CD4-positive, alpha-beta T cell (primary cell): ENCODE measurements around the gene VPS13A. TPM values are rescaled to one million over a fixed set of nuclear protein-coding genes. Genes with fewer than 3 reads are reported as not detected.

Source experiments
- ATAC-seq: fragments of 200-7000 bp; cut with Tn5 transposase; one replicate; pipeline ENCODE4 v1.10.0; 2022; ENCODE audit warnings: mild to moderate bottlenecking; ENCODE audit not compliant: poor library complexity
- CTCF ChIA-PET: fragments of 350-600 bp; sonication (Branson Sonifier 250); formaldehyde crosslinking; loops from one replicate; lab custom pipeline; 2021; ENCODE audit warnings: antibody characterized with exemption, inconsistent platforms; lab: Charles Lee
- POLR2A ChIA-PET: fragments of 350-600 bp; sonication (Branson Sonifier 250); formaldehyde crosslinking; loops from one replicate; lab custom pipeline; 2021; ENCODE audit warnings: antibody characterized with exemption, inconsistent platforms; lab: Charles Lee
- DNase-seq, 14 experiments: peaks; one replicate each; pipeline ENCODE4 v3.0.0-alpha.2; 2013 to 2020; ENCODE audit warnings: mixed read lengths in 2 of 14
- H3K27ac ChIP-seq, 2 donors: one replicate each; pipeline versions ENCODE4 v1.5.1 to v1.7.0; 2013; ENCODE audit warnings: low read length in 2 of 2, low read depth in 1 of 2, mild to moderate bottlenecking in 1 of 2
- H3K27me3 ChIP-seq, 2 experiments: 1 replicate in 1 of 2; 2 replicates in 1 of 2; pipeline versions ENCODE4 v1.6.1 to v1.7.0; 2013; ENCODE audit warnings: low read length in 2 of 2, control low read depth in 1 of 2, mild to moderate bottlenecking in 1 of 2, moderate library complexity in 1 of 2; ENCODE audit not compliant: insufficient read depth in 2 of 2, control insufficient read depth in 1 of 2
- H3K36me3 ChIP-seq: one replicate; pipeline ENCODE4 v1.6.1; 2013; ENCODE audit warnings: low read length, control low read depth; ENCODE audit not compliant: insufficient read depth
- H3K4me1 ChIP-seq: one replicate; pipeline ENCODE4 v1.6.1; 2013; ENCODE audit warnings: low read length, control low read depth; ENCODE audit not compliant: insufficient read depth
- H3K4me3 ChIP-seq: one replicate; pipeline ENCODE4 v1.5.1; 2013; ENCODE audit warnings: mild to moderate bottlenecking, low read length, moderate library complexity
- H3K9me3 ChIP-seq, 2 experiments: 1 replicate in 1 of 2; 2 replicates in 1 of 2; pipeline versions ENCODE4 v1.6.1 to v1.7.0; 2013; ENCODE audit warnings: low read length in 2 of 2, mild to moderate bottlenecking in 2 of 2, control low read depth in 1 of 2, moderate library complexity in 1 of 2; ENCODE audit not compliant: control insufficient read depth in 1 of 2, insufficient read depth in 1 of 2
- H3K27ac Mint-ChIP-seq: one replicate; pipeline ENCODE4 v1.8.0; 2020; ENCODE audit warnings: mixed read lengths
- H3K27me3 Mint-ChIP-seq: one replicate; pipeline ENCODE4 v1.8.0; 2021; ENCODE audit warnings: mixed read lengths
- H3K36me3 Mint-ChIP-seq: one replicate; pipeline ENCODE4 v1.8.0; 2021; ENCODE audit warnings: low read depth, mixed read lengths
- H3K4me1 Mint-ChIP-seq: one replicate; pipeline ENCODE4 v1.8.0; 2021; ENCODE audit warnings: low read depth, mixed read lengths
- H3K4me3 Mint-ChIP-seq: one replicate; pipeline ENCODE4 v1.8.0; 2020; ENCODE audit warnings: mild to moderate bottlenecking, mixed read lengths
- H3K9me3 Mint-ChIP-seq: one replicate; pipeline ENCODE4 v1.8.0; 2020; ENCODE audit warnings: mixed read lengths
- CTCF ChIP-seq: fragments of 200-600 bp; IDR thresholded peaks from one replicate; pipeline ENCODE4 v1.8.0; 2022; ENCODE audit warnings: antibody characterized with exemption, mild to moderate bottlenecking
- intact Hi-C, 2 experiments: fragments of 100-400 bp; cut with DNase I in 1 of 2; cut with micrococcal nuclease in 1 of 2; formaldehyde crosslinking; loops; one replicate each; pipeline versions ENCODE4 v1.15.1 to v1.9.0; 2023 to 2025; cut with DNase I, micrococcal nuclease
- total RNA-seq, 174 experiments: library from RNA in 2 of 174; stranded (reverse) in 2 of 174; gene quantifications; one replicate each; pipeline ENCODE4 v1.2.3 and lab custom pipeline; 2021 to 2026

Gene VPS13A
- total RNA-seq, 2 experiments from 2014 or later: 37.3 to 41.1 TPM

- H3K27ac ChIP-seq: no peak overlapping the region
- H3K27ac Mint-ChIP-seq: no peak overlapping the region
- no peaks in the 10 kb centered on the region for H3K9me3 Mint-ChIP-seq
- no peaks in the 10 kb centered on the region for H3K27me3 Mint-ChIP-seq
- H3K36me3 Mint-ChIP-seq: no peaks in the 10 kb centered on the region
- no peaks in the 10 kb centered on the region for H3K27me3 ChIP-seq
- intact Hi-C loops: no loop called here
- peaks cover 67% of the 10 kb centered on the region for H3K4me1 Mint-ChIP-seq
- H3K36me3 ChIP-seq: no peaks in the 10 kb centered on the region
- ChIA-PET POLR2A (no interaction called here), CTCF (no interaction called here)
- no peak overlapping the region for H3K4me3 Mint-ChIP-seq
- no peak for DNase-seq
- peaks cover 0 to 7% of the 10 kb centered on the region in 2 experiments for H3K9me3 ChIP-seq
- no peak for ATAC-seq
- no peak for TF ChIP-seq CTCF
- H3K4me3 ChIP-seq: no peak overlapping the region
- no peaks in the 10 kb centered on the region for H3K4me1 ChIP-seq
Observed at GRCh38 chr9:77188242-77188641, 10.9 kb downstream of the VPS13A start.

- Mint-ChIP-seq H3K4me1 (peaks cover 63% of the 10 kb centered on the region), H3K27ac (no peak overlapping the region), H3K36me3 (no peaks in the 10 kb centered on the region), H3K27me3 (no peaks in the 10 kb centered on the region), H3K9me3 (no peaks in the 10 kb centered on the region), H3K4me3 (no peak overlapping the region)
- CTCF ChIA-PET: interaction anchor here (1.0 kb wide), 1 partner anchor 22 kb away, joined by 3 read pairs; no protein-coding TSS in a partner anchor
- no peaks in the 10 kb centered on the region for H3K36me3 ChIP-seq
- no peak for DNase-seq
- no peak for TF ChIP-seq CTCF
- no peak overlapping the region for H3K4me3 ChIP-seq
- H3K27ac ChIP-seq: no peak overlapping the region
- no peaks in the 10 kb centered on the region for H3K9me3 ChIP-seq
- POLR2A ChIA-PET: interaction anchor here (0.6 kb wide), 1 partner anchor 45 kb away, joined by 3 read pairs; no protein-coding TSS in a partner anchor
- peaks cover 8% of the 10 kb centered on the region for H3K4me1 ChIP-seq
- no peak for ATAC-seq
- no peaks in the 10 kb centered on the region for H3K27me3 ChIP-seq
- intact Hi-C loops: no loop called here
Observed at GRCh38 chr9:77194423-77194822, 17.1 kb downstream of the VPS13A start.

- H3K4me3 Mint-ChIP-seq: no peak overlapping the region
- peaks cover 64% of the 10 kb centered on the region for H3K36me3 Mint-ChIP-seq
- Histone ChIP-seq H3K4me1 (no peaks in the 10 kb centered on the region), H3K27ac (no peak overlapping the region), H3K9me3 (no peaks in the 10 kb centered on the region), H3K27me3 (no peaks in the 10 kb centered on the region), H3K36me3 (peaks cover 12% of the 10 kb centered on the region), H3K4me3 (no peak overlapping the region)
- no peak overlapping the region for H3K27ac Mint-ChIP-seq
- no peaks in the 10 kb centered on the region for H3K27me3 Mint-ChIP-seq
- TF ChIP-seq CTCF: no peak
- ChIA-PET CTCF (no interaction called here), POLR2A (no interaction called here)
- DNase-seq: no peak
- H3K4me1 Mint-ChIP-seq: no peaks in the 10 kb centered on the region
- H3K9me3 Mint-ChIP-seq: no peaks in the 10 kb centered on the region
- ATAC-seq: no peak
- intact Hi-C loops: no loop called here
Observed at GRCh38 chr9:77210116-77210515, 32.8 kb downstream of the VPS13A start.
